ENCODE data around the gene CDH4.

The CDH4 gene

DNA sequence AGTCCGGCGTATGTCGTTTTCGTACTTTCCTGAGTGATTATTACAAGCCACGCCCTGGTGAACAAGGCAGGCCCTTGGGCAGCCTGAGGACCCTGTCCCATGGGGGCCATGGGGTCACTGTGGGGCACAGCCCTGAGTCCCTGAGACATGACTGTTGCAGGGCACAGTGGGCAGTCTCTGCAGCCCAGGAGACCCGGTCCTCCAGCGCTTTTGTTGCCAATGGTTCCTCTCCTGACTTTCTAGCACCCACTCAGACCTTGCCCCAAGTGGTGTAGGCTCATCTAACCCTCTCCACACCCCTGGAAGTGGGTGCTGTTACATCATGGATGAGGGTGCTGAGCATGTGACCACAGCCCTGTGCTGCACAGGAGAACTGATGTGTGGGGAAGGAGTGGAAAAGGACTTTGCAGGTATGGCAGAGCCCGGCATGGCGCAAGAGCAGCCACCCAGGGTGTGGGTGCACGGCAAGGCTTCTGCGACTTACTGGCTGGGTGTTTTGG lies 494.1 kb downstream of the CDH4 start:
- no peak for DNase-seq

DNA sequence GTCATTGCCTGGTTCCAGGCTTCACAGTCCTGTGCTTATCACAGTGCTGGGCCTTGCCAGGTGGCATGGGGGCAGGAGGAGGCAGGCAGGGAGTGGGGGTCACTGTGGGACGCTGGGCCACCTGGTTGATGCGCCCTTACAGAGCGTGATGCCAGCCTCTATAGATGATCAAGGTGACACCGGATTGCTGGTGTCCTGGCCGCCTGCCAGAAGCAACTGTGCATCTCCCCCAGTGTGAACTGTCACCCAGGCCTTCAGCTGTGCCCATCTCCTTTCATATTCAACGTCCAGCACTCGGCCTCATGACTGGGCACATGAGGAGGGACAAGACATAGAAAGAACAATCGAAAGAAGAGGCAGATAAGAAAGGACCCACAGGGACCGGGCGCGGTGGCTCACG lies 494.7 kb downstream of the CDH4 start:
- no peak for DNase-seq

DNA sequence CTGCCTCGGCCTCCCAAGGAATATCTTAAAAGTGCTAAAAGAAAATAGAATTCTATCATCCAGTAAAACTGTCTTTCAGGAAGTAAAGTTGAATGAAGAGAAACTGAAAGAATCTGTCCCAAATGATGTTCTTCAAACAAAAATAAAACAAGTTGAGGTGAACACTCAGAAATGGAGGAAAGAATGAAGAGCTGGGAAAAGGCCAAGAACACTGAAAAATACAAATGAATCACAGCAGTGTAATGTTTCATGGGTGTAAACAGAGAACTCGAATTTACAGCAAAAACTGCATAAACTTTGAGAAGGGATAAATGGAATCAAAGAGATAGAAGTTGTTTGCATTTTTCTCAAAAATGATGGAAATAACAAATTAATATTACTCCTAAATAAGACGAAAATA lies 496.3 kb downstream of the CDH4 start:
- DNase-seq, result no peak

DNA sequence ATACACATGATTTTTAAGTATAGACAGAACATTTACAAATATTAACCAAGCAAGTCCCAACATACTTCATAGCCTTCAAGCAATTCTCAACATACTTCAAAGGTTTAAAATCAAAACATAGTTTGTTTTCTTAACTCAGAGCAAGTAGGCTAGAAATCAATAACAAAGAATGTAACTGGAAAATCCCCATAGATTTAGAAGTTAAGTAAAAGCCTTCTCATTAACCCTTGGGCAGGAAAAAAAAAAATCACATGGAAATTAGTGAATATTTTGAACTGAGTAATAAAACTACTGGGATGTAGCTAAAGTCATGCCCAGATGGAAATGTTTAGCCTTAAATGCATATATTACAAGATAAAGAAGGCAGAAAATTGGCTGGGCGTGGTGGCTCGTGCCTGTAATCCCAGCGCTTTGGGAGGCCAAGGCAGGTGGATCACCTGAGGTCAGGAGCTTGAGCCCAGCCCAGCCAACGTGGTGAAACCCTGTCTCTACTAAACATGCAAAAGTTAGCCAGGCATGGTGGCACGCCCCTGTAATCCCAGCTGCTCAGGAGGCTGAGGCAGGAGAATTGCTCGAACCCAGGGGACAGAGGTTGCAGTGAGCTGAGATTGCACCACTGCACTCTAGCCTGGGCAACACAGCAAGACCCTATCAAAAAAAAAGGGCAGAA lies 497.5 kb downstream of the CDH4 start:
- no peak for DNase-seq

DNA sequence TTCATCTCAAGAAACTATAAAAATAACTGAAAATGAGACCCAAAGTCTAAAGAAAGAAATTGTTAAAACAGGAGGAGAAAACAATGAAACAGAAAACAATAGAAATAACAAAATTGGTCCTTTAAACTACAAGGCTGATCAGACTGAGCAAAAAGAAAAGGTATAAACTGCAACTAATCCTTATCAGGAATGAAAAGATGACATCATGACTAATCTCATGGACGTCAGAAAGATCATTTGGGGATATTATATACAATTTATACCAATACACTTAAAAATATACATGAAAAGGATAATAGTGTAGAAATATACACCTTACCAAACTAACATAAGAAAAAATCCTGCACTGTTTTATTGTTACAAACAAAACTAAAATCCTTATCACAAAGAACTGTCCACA lies 498.0 kb downstream of the CDH4 start:
- DNase-seq, result no peak

DNA sequence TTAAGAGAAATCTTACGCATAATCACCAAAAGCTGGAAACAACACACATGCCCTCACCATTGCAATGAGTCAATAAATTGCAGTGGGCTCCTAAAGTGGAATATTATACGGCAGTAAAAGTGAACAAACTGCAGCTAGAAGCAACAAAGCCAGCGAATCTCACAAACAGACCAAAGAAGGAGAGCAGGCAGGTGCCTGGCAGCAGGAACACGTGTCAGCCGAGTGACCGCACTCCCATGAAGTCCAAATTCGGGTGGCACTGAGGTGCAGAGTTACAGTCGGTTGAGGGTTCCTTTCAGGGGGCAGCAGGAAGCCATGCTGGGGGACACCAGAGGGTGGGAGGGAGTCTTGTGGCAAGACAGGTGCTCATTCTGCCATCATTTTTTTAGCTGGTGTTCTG lies 500.5 kb downstream of the CDH4 start:
- DNase-seq, result no peak

DNA sequence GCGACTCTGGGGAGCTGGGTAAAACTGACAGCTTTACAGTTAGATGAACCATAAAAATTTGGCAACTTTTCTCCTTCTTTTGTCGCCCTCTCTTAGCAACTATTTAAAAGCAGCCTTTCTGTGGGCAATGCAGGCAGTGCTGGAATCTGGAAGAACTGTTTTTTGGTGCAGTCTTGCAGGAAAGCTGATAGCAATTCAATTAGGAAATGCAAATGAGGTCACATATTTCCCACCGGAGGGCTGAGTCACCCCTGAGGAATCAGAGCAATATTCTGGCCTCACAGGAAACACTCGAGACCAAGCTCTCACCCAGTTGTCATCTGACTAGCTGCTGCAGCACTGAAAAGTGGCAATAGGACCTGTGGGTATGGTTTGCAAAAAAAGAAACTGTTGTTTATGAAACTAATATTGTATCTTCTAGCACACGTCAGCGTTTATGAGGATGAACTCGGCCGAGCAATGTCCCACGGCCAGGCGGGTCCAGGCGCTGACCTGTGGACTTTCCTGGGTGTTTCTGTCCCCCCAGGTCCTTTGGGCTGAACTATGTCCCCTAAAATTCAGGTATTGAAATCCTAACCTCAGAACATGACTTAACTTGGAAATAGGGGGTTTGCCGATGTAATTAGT lies 501.4 kb downstream of the CDH4 start:
- no peak for DNase-seq

DNA sequence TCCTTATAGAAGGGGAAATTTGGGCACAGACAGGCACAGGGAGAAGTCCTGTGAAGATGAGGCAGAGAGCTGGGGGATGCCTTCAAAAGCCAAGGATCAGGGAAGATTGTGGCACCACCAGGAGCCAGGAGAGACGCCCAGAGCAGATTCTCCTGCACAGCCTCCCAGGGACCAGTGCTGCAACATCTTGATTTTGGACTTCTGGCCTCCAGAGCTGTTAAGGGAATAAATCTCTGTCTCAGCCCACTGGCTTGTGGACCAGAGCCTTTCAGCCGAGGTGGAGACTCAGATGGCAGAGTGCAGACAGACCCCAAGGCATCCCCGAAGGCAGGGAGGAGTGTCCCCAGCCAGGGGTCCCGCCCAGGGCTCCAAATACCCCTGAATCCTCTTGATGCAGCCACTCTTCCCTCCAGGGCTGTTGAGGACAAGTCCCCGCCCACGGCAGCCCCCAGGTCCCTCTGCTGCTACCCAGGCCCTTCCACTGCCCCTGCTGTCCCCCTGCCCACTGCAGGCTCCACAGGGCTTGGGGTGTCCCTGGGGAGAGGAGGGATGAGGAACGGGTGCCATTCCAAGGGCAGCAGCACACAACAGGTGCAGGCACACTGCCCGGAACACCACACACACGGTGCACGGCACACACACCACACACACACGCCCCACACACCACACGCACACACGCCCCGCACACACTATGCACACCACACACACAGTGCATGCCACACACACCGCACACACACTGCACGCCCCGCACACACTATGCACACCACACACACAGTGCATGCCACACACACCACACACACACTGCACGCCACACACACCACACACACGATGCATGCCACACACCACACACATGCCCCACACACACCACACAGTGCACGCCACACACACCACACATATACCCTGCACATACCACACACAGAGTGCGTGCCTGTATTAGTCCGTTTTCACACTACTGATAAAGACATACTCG lies 502.2 kb downstream of the CDH4 start:
- DNase-seq, result no peak

DNA sequence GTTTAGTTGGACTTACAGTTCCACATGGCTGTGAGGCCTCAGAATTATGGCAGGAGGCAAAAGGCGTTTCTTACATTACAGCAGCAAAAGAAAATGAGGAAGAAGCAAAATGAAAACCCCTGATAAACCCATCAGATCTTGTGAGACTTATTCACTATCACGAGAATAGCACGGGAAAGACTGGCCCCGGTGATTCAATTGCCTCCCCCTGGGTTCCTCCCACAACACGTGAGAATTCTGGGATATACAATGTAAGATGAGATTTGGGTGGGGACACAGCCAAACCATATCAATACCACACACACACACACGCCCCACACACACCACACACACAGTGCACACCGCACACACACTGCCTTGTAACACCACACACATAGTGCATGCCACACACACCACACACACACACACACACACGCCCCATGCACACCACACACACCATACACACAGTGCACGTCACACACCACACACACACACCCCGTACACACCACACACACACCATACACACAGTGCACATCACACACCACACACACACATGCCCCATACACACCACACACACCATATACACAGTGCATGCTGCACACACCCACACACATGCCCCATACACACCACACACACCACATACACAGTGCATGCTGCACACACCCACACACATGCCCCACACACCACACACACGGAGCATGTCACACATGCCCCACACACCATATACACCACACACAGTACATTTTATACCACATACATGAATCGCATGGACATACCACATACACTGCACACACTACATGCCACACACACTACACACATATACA lies 503.1 kb downstream of the CDH4 start:
- DNase-seq, result no peak

DNA sequence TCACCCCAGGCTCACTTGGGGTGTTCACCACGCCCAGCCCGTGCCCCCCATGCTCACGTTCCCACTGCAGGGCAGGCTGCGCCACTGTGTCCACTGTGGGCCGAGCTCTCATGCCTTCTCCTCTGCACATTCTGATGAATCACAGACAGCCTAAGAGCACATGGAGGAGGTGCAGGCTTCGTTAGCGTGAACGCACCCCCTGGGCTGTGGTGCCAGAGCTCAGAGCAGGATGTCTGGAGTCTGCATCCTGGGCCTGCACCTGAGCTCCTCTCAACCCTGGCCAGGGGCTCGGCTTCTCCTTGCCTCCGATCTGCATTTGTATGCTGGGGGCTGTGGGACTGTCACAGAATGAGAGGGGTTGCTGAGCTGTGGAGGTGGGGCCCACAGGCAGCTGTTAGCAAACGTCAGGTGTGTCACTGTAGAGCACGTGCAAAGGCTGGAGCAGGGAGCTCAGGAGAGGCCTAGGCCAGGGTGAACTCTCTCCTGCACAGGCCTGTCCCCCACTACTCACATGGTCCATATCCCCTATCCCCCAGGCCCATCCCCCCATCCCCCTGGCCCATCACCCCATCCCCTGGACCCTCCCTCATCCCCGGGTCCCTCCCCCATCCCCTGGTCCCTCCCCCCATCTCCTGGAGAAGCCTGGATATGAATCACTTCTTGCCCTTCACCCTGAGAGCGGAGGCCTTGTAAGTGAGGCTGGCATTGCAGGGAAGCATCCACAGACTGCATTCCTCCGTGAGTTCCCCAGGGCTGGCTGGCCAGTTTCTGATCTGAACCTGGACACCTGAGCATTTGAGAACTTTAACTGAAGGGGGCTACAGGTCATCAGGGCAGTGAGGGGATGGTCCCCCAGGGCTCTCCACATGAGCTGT lies 504.1 kb downstream of the CDH4 start:
- DNase-seq, result no peak

DNA sequence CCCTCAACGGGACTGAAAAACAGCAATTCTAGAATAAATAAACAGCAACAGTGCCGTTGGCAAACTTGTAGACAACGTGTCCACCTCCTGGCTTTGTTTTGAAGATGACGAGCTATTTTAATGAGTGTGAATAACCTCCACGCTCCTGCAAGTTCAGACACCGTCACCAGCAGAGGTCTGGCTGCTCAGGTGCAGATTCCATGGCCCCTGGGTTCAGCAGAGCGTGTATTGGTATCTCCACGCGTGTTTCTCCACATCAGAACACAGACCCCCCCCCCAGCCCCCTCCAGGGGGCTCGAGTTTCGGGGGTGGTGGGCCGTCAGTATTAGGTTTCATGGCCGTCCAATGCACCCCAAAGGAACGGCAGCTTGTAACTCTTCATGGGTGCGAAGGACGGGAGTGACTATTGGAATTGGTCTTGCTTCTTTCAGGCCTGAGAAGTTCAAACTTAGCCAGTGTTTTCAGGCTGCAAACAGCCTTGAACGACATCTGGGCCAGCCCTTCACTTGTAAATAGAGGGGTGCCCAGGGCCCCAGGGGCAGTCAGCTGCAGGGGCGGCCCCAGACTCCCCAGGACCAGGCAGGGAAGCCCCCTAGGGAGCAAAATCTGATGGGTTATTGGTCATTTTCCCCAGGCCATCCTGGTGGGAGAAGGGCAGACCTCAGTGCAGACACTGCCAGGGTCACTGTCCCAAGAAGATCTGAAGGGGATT lies 505.1 kb downstream of the CDH4 start:
- no peak for DNase-seq

DNA sequence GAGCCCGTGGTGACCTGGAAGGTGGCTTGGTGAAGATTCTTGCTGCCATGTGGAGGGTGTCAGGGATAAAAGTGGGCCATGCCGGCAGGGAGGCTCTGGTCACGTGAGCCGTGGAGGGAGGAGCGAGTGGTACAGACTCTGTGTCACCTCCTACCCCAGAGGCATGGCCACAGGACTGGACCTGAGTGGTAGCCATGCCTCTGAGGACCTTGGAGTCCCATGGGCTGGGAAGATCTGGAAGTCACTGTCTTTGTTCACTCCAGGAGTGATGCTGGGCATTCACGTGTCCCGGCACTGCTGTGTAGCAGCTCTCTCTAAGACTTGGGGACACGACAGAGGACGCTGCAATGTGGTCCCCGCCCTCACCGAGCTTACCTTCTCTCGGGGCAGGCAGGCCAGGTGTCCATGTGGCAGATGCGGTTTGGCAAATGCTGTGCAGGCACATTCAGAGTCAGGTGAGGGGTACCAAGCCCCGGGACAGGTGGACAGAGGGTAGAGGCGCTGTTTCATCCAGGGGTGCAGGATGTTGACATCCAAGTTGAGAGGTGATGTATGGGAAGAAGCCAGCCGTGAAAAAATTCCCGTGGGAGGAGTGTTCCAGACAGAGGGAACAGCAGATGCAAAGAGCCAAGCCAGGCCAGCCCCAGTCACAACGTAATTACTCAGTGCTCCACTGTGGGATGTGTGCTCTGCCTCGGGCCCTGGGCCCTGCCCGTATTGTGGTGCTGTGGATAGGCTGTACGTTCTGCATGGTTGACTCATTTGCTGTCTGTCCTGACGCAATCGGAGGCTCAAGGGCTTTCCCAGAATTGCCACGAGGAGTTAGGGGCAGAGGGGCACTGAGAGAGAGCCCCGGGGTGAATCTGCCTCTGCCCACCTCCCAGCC lies 505.9 kb downstream of the CDH4 start:
- DNase-seq, result no peak

DNA sequence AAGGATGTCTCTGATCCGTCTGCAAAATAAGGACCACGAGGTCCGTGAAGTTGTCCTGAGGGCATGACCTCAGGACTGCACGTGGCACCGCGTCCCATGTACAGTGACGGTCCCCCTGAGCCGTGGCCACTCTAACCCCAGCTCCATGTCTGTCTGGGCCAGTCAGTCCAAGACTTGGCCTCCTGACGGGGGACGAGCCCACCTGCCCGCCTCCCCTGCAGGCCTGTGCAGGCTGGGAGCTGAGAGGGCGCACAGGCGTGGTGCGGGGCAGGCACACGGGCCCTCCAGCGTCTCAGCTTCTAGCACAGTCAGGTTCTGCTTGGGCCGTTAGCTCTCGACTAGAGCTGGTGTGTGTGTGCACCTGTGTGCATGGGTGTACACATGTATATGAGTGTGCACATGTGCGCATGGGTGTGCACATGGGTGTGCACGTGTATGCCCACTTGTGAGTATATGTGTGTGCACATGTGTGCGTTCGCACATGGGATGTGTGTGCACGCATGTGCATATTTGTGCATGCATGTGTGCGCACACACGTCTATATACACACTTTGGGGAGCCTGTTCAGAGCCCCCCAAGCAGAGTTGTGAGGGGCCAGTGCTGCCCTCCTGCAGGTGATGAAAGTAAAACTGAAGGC lies 506.6 kb downstream of the CDH4 start:
- no peak for DNase-seq

DNA sequence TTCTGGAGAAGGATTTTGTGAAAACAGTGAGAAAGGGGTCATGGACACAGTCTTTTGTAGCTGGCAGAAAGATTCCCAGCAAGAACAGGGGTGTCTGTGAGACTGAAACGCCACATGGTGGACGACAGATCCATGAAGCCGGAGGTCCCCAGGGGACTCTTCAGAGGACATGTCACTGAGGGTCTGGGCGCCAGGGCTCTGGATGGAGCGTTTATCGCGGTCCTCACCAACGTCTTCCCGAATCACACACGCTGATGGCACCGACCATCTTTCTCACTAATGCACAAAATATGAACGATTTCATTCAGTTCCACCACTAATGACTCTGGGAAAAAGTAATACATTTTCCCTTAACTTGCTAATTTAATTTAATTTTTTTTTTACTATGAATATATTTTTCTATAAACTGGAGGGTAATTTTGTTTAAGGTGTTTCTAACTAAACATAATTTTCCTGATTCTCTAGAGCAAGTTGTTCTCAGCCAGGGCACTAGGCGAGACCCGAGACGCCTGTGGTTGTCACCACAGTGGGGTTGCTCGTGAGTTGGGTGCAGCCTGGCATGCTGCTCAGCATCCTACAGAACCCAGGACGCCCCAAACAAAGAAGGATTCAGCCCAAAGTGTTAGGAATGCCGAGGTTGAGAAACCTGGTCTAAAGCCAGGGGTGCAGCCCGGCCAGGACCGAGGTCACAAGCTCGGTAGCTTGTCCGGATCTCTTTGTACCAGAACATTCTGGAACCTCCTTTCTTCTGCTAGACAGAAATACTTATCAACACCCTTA lies 507.4 kb downstream of the CDH4 start:
- no peak for DNase-seq

DNA sequence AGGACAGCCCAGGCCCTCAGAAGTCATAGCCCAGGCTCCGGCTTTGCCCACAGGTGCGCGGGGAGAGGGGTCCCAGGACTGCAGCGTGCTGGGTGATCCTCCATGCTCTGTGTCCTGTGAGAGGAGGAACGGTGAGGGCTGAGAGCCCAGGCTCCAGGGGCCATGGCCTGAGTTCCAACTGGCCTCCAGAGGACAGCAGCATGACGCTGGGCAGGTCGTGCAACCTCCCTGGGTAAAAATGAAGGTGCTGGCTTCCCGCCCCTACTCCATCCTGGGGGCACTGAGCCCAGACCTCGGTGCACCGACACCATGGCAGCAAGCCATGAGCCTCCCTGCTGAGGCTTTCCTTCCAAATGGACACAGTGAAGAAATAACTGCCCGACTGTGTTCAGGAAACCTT lies 508.3 kb downstream of the CDH4 start:
- no peak for DNase-seq

DNA sequence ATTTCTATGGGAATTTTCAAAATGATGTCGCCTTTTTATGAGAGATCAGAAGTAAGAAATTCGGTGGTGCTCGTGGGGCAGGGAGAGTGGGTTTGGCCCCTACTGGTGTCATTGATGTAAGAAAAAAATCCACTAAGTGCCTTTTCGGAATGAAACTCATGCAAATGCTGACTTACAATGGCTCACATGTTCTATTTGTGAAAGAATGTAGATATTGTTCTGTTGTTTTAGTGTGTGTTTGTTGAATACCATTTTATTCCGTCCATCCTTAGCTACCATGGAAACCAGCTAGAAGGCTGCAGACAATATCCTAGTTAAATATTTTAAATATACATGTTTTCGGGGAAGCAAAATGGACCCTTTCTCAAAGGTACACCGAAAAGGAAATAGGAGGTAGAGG lies 508.7 kb downstream of the CDH4 start:
- DNase-seq, result no peak

DNA sequence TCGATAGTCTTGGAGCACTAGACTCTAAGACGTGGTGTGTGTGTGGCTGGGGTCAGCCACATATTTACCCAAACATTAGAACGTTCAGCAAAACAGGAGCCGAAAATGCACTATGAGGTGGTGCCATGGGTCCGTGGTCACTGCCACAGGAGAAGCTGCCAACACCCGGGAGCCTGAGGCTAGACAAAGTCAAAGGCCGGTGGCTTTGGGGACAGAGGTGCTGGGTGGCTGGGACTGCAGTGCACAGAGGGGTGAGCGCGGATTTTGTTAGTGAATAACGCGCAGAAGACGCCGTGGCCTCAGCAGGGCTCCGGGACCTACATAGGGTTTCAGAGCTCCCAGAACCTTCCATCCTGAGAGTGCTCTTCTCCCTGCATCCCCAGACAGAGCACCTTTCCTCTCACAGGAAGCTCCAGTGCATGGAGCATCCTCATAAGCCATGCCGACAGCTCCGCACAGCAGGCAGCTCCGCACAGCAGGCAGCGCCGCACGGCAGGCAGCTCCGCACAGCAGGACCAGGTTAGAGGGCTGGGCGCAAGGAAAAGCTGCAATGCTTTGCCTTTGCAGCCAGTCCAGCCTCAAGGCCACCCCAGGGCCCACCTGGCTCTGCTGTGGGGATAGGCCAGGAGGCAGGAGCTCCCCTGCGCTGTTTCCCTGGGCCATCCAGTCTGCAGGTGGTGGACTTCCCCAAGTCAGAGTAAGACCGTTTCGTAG lies 509.5 kb downstream of the CDH4 start:
- no peak for DNase-seq

DNA sequence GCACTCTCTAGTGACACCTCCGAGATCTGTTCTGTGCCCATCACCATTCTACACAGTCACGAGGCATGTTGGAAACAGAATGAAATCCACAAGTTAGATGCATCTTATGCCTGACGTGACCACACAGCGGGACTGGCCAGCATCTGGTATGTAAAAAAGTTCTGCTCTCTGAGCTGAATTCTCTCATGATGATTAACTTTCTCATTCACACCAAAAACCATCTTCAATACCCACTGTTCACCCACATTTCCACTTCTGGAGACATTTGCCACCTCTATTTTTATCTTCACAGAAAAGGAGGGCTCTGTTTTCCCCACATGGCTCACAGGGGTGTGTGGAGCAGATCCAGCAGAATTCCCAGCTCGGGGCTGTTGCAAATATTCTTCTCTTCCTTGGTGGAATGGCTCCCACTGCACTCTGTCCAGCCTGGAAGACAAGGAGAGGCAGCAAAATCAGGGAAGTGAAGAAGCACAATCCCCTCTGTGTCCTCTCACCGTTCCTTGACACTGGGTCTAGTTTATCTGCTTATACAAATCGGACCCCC lies 510.2 kb downstream of the CDH4 start:
- DNase-seq, result no peak
